IPS-20b (cell line): Measurements from ENCODE around the gene CTNND2.

Experiments used
- H3K27ac ChIP-seq: one replicate; pipeline ENCODE4 v1.5.1; 2013; ENCODE audit warnings: low read length
- H3K27me3 ChIP-seq: 2 replicates; pipeline ENCODE4 v1.6.1; 2013; ENCODE audit warnings: mild to moderate bottlenecking, low read length, inconsistent platforms; ENCODE audit not compliant: insufficient read depth
- H3K36me3 ChIP-seq: 2 replicates; pipeline ENCODE4 v1.6.1; 2013; ENCODE audit warnings: low read depth, mild to moderate bottlenecking, inconsistent platforms, low read length, moderate library complexity; ENCODE audit not compliant: insufficient read depth
- H3K4me1 ChIP-seq: 2 replicates; pipeline ENCODE4 v1.6.1; 2013; ENCODE audit warnings: mild to moderate bottlenecking, control low read depth, inconsistent platforms, low read length, moderate library complexity; ENCODE audit not compliant: insufficient read depth
- H3K4me3 ChIP-seq: 2 replicates; pipeline ENCODE4 v1.5.1; 2013; ENCODE audit warnings: mild to moderate bottlenecking, low read length, inconsistent platforms
- H3K9ac ChIP-seq: 2 replicates; pipeline ENCODE4 v1.6.1; 2013; ENCODE audit warnings: low read depth, mild to moderate bottlenecking, inconsistent platforms, low read length, moderate library complexity
- H3K9me3 ChIP-seq: 2 replicates; pipeline ENCODE4 v1.6.1; 2013; ENCODE audit warnings: mild to moderate bottlenecking, low read depth, low read length, inconsistent platforms; ENCODE audit not compliant: insufficient read depth

The CTNND2 gene

GRCh38 chr5:11903121-11903613 is 1.1 kb downstream of the CTNND2 start:
- Histone ChIP-seq H3K27me3 (peaks cover 45% of the 10 kb centered on the region), H3K4me1 (peaks cover 20% of the 10 kb centered on the region), H3K9ac (peak overlapping the region; percentile 56; the same call in 1 of the 2 replicates), H3K9me3 (no peaks in the 10 kb centered on the region), H3K27ac (no peak overlapping the region), H3K4me3 (peak overlapping the region; percentile 82), H3K36me3 (no peaks in the 10 kb centered on the region)

- peaks cover 45% of the 10 kb centered on the region for H3K27me3 ChIP-seq
- H3K27ac ChIP-seq, result no peak overlapping the region
- H3K4me1 ChIP-seq, result peaks cover 21% of the 10 kb centered on the region
- no peaks in the 10 kb centered on the region for H3K36me3 ChIP-seq
- H3K4me3 ChIP-seq, result peak overlapping the region; percentile 82; the same call in 1 of the 2 replicates
- H3K9me3 ChIP-seq, result no peaks in the 10 kb centered on the region
- H3K9ac ChIP-seq, result no peak overlapping the region
Measured at GRCh38 chr5:11902201-11902619, 2.0 kb downstream of the CTNND2 start.

- no peak overlapping the region for H3K4me3 ChIP-seq
- H3K27me3 ChIP-seq, result peaks cover 22% of the 10 kb centered on the region
- H3K9ac ChIP-seq, result no peak overlapping the region
- H3K27ac ChIP-seq, result no peak overlapping the region
- peaks cover 6% of the 10 kb centered on the region; the same call in 1 of the 2 replicates for H3K4me1 ChIP-seq
- no peaks in the 10 kb centered on the region for H3K9me3 ChIP-seq
- no peaks in the 10 kb centered on the region for H3K36me3 ChIP-seq
Measured at GRCh38 chr5:11898787-11899186, 5.5 kb downstream of the CTNND2 start.

DNA sequence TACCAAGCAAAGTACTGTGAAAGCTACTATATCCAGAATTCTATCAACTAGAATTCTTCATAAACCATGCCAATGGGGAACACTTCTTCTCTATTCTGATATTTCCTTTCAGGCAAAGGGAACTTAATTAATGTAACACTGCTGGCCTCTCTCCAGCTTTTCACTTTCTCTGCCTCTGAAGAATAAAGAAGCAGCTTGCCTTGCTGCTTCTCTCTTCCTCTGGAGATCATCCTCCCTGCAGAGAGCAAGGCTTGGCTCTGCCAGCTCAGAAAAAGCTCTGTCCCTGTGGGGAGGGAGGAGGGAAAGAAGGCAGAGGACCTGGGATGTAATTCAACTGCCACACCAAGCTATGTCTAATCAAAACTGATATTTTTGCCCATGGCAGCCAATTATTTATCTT is 6.5 kb downstream of the CTNND2 start:
- Histone ChIP-seq H3K4me1 (peaks cover 6% of the 10 kb centered on the region; the same call in 1 of the 2 replicates), H3K9ac (no peak overlapping the region), H3K27me3 (peaks cover 15% of the 10 kb centered on the region), H3K9me3 (no peaks in the 10 kb centered on the region), H3K27ac (no peak overlapping the region), H3K4me3 (no peak overlapping the region), H3K36me3 (no peaks in the 10 kb centered on the region)

- Histone ChIP-seq H3K4me3 (no peak overlapping the region), H3K36me3 (no peaks in the 10 kb centered on the region)
Measured at GRCh38 chr5:11894992-11895391, 9.3 kb downstream of the CTNND2 start.

DNA sequence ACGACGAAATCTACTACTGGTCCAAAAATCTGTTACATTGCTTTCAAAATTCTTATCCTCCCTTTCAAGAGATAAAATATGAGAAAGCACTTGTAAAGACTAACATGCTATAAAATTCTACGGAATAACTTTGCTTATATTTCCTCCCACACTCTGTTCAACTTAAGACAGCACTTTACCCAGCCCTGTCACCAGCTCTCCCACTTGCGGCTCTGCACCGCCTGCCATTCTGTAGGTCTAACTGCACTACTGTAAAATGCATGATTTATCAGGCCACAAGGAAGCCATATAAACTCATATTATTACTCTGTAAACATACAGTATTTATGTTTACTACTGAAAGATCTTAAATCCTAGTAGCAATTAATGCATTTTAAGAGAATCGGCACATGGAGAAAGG is 11.4 kb downstream of the CTNND2 start:
- no peaks in the 10 kb centered on the region for H3K4me1 ChIP-seq
- no peaks in the 10 kb centered on the region for H3K9me3 ChIP-seq
- H3K27me3 ChIP-seq, result no peaks in the 10 kb centered on the region
- H3K27ac ChIP-seq, result no peak overlapping the region
- no peak overlapping the region for H3K4me3 ChIP-seq
- H3K9ac ChIP-seq, result no peak overlapping the region
- H3K36me3 ChIP-seq, result no peaks in the 10 kb centered on the region

More at GRCh38 chr5:11894992-11895391, 9.3 kb downstream of the CTNND2 start:
- Histone ChIP-seq H3K9me3 (no peaks in the 10 kb centered on the region), H3K27me3 (no peaks in the 10 kb centered on the region), H3K4me1 (peaks cover 2% of the 10 kb centered on the region; the same call in 1 of the 2 replicates), H3K27ac (no peak overlapping the region), H3K9ac (no peak overlapping the region)

- Histone ChIP-seq H3K36me3 (no peaks in the 10 kb centered on the region), H3K9me3 (no peaks in the 10 kb centered on the region), H3K4me1 (no peaks in the 10 kb centered on the region), H3K4me3 (no peak overlapping the region), H3K27ac (no peak overlapping the region), H3K9ac (no peak overlapping the region), H3K27me3 (no peaks in the 10 kb centered on the region)
Measured at GRCh38 chr5:11890777-11891176, 13.5 kb downstream of the CTNND2 start.

DNA sequence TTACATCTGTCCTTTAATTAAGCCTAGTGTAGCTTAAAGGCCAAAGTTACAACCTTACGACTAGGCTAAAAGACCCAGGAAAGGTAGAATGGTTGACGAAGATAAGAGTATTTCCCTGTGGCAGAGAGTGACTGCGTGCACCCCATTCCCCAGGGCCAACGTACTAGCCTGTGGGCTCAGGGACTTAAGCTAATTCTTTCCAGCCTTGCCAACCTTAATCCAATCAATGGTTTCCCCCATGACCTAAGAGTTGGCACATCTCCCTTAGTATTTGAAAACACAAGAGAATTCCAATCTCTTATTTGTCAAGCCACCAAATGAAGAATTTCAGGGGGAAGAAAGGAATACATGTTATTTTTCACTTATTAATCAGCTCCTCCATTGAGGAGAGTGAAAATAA is 16.0 kb downstream of the CTNND2 start:
- Histone ChIP-seq H3K9ac (no peak overlapping the region), H3K27ac (no peak overlapping the region), H3K27me3 (no peaks in the 10 kb centered on the region), H3K4me3 (no peak overlapping the region), H3K9me3 (no peaks in the 10 kb centered on the region), H3K4me1 (no peaks in the 10 kb centered on the region), H3K36me3 (no peaks in the 10 kb centered on the region)

- Histone ChIP-seq H3K27ac (no peak overlapping the region), H3K4me3 (no peak overlapping the region), H3K4me1 (no peaks in the 10 kb centered on the region), H3K36me3 (no peaks in the 10 kb centered on the region), H3K9ac (no peak overlapping the region), H3K27me3 (no peaks in the 10 kb centered on the region), H3K9me3 (no peaks in the 10 kb centered on the region)
Measured at GRCh38 chr5:11878814-11879213, 25.4 kb downstream of the CTNND2 start.

GRCh38 chr5:11873587-11873986 is 30.7 kb downstream of the CTNND2 start:
- H3K9ac ChIP-seq, result no peak overlapping the region
- no peak overlapping the region for H3K4me3 ChIP-seq
- H3K36me3 ChIP-seq, result no peaks in the 10 kb centered on the region
- no peaks in the 10 kb centered on the region for H3K27me3 ChIP-seq
- no peaks in the 10 kb centered on the region for H3K4me1 ChIP-seq
- H3K9me3 ChIP-seq, result no peaks in the 10 kb centered on the region
- H3K27ac ChIP-seq, result no peak overlapping the region

- Histone ChIP-seq H3K36me3 (no peaks in the 10 kb centered on the region), H3K9ac (no peak overlapping the region), H3K4me1 (no peaks in the 10 kb centered on the region), H3K9me3 (no peaks in the 10 kb centered on the region), H3K4me3 (no peak overlapping the region), H3K27me3 (no peaks in the 10 kb centered on the region), H3K27ac (no peak overlapping the region)
Measured at GRCh38 chr5:11869203-11869602, 35.0 kb downstream of the CTNND2 start.

- Histone ChIP-seq H3K4me3 (no peak overlapping the region), H3K36me3 (no peaks in the 10 kb centered on the region), H3K27ac (no peak overlapping the region), H3K9ac (no peak overlapping the region), H3K27me3 (no peaks in the 10 kb centered on the region), H3K4me1 (no peaks in the 10 kb centered on the region), H3K9me3 (no peaks in the 10 kb centered on the region)
Measured at GRCh38 chr5:11863911-11864310, 40.3 kb downstream of the CTNND2 start.
